Measurements from ENCODE around the gene TMCC1.

GRCh38 chr3:129739634-129740033 lies 153.9 kb downstream of the TMCC1 start:
- TF ChIP-seq POLR2A (IDR thresholded peaks at IDR 0.05; ENCODE audit: low read depth, low read length) (no peak), EZH2 (IDR thresholded peaks at IDR 0.05; ENCODE audit: borderline replicate concordance, low read depth, low read length, severe bottlenecking) (no peak), POLR2AphosphoS5 (IDR thresholded peaks at IDR 0.05; ENCODE audit: insufficient read depth, low read depth, low read length) (no peak)
